ENCODE data around the gene TBC1D9. TPM values are rescaled to one million over a fixed set of nuclear protein-coding genes. Genes with fewer than 3 reads are reported as not detected.

TBC1D9 gene
- total RNA-seq, 1 donor: 31.5 TPM

DNA sequence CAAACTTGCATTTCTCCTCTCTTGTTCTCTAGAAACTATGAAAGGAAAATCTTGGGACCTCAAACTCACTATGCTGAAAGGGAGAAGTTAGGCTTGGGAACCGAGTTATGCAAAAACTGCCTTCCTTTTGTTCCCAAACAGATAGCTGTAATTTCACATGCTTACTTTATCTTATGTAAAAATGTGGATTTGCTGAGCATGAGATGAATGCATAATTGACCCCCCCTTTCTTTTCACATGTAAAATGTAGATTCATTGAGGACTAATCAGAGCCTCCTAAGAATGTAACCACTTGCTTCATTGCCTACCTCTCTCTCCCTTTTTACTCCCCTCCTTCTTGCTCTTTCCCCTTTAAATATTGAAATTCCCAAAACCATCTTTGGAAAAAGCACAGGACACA, 18.0 kb downstream of the TBC1D9 start:
- DNase-seq (ENCODE audit: low read depth): no peak
- TF ChIP-seq, protein P1, sequence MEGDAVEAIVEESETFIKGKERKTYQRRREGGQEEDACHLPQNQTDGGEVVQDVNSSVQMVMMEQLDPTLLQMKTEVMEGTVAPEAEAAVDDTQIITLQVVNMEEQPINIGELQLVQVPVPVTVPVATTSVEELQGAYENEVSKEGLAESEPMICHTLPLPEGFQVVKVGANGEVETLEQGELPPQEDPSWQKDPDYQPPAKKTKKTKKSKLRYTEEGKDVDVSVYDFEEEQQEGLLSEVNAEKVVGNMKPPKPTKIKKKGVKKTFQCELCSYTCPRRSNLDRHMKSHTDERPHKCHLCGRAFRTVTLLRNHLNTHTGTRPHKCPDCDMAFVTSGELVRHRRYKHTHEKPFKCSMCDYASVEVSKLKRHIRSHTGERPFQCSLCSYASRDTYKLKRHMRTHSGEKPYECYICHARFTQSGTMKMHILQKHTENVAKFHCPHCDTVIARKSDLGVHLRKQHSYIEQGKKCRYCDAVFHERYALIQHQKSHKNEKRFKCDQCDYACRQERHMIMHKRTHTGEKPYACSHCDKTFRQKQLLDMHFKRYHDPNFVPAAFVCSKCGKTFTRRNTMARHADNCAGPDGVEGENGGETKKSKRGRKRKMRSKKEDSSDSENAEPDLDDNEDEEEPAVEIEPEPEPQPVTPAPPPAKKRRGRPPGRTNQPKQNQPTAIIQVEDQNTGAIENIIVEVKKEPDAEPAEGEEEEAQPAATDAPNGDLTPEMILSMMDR (IDR thresholded peaks at IDR 0.05; ENCODE audit: insufficient read depth, low read depth, low read length): no peak

DNA sequence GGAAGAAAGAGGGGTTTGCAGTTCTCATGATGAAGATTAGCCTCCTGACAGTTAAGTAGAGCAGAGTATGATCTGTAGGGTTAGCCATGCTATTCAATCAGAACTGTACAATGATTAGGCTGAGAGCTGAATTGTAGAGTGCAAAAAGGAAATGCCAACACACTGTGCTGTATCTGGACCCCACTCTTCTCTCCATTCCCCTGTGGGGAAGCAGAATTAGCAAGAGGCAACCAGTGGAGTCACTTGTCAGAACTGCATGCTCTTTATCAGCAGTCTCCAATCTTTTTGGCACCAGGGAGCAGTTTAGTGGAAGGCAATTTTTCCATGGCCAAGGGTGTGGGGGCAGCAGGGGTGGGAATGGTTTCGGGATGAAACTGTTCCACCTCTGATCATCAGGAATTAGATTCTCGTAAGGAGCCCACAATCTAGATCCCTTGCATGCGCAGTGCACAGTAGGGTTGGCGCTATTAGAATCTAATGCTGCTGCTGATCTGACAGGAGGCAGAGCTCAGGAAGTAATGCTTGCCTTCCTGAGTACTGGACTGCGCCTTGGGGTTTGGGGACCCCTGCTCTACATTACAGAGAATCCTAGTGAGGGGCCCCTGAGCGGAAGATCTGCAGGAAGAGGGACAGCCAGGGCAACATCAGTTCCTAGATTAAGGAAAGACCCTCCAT, 19.4 kb downstream of the TBC1D9 start:
- DNase-seq (ENCODE audit: low read depth): no peak
- TF ChIP-seq, protein P1 (IDR thresholded peaks at IDR 0.05; ENCODE audit: insufficient read depth, low read depth, low read length): no peak

More for the DNA sequence above, 18.0 kb downstream of the TBC1D9 start:
- no peak overlapping the region for H3K4me3 ChIP-seq (ENCODE audit: low read depth, low read length)

DNA sequence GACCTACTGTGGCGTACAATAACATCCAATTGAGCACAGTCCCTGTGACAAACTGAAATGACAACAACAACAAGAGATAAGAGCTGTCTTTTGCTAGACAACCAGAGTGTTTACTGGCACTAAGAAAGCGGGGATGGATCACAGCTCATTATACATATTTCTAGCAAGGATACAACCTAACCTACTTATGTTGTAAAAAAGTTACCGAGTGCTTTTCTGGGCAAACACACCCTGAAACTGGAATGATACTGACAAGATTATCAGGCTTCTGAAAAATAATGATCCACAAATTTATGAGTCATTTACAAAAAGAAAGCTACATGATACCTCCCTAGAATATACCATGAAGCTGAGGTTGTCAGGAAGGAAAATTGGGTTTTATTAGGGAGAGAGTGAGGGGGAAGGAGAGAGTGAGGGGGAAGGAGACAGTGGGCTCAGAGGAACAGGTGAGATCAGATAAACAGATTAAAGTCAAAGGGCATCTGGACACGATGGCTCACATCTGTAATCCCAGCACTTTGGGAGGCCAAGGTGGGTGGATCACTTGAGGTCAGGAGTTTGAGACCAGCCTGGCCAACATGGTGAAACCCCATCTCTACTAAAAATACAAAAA, 20.3 kb downstream of the TBC1D9 start:
- TF ChIP-seq, protein P1 (IDR thresholded peaks at IDR 0.05; ENCODE audit: insufficient read depth, low read depth, low read length): no peak
- H3K4me3 ChIP-seq (ENCODE audit: low read depth, low read length): no peak overlapping the region
- no peak for DNase-seq (ENCODE audit: low read depth)

More for the DNA sequence above, 19.4 kb downstream of the TBC1D9 start:
- H3K4me3 ChIP-seq (ENCODE audit: low read depth, low read length): no peak overlapping the region

DNA sequence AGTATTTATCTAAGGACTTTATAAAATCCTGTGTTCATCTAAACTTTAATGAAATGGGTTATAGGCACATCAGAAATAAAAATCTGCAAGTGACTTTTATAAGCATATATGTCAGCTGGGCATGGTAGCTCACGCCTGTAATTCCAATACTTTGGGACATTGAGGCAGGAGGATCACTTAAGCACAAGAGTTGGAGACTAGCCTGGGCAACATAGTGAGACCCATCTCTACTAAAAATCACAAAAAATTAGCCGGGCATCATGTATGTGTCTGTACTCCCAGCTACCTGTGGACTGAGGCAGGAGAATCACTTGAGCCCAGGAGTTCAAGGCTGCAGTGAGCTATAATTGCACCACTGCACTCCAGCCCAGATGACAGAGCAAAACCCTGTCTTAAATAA, 20.9 kb downstream of the TBC1D9 start:
- TF ChIP-seq, protein P1 (IDR thresholded peaks at IDR 0.05; ENCODE audit: insufficient read depth, low read depth, low read length): no peak
- DNase-seq (ENCODE audit: low read depth): no peak
- no peak overlapping the region for H3K4me3 ChIP-seq (ENCODE audit: low read depth, low read length)

DNA sequence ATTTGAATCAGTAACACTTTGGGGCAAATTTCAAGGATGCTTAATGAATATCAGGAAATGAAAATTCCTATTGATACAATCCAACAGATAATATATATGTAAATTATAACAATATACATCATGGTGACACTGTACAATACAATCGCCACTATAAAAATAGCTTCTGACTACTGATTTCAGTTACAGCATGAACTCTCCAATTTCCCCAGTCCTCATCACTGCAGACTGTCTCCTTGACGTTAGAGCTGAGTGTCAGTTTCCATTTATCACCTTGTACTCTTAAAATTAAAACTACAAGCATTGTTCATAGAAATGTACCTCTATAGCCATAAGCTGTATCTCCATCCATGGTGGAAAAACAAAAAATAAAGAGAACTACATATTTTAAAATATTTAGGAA, 23.4 kb downstream of the TBC1D9 start:
- TF ChIP-seq, protein P1 (IDR thresholded peaks at IDR 0.05; ENCODE audit: insufficient read depth, low read depth, low read length): no peak
- DNase-seq (ENCODE audit: low read depth): no peak
- no peak overlapping the region for H3K4me3 ChIP-seq (ENCODE audit: low read depth, low read length)

DNA sequence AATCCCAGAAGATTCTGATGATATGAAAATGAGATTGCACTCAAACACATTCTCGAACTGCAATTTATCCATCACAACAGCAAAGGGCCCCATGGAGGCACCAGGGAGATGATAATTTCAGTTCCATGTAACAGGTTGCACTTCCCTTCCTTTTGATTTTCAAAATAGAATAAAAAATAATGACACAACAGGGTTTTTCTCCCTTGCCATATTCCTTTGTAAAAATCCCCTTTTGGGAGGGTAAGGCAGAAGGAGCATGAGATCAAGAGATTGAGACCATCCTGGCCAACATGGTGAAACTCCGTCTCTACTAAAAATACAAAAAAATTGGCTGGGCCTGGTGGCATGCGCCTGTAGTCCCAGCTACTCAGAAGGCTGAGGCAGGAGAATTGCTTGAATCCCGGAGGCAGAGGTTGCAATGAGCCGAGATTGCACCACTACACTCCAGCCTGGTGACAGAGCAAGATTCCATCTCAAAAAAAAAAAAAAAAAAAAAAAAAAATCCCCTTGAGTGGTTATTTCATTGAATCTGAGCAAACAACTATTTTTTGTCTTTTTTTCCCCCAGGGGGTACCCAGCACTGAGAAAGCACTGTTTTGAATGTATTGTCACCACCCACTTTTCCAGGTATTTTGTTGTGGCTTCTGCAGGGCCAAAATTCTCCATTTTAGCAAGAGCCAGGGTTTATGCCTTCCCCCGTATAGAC, 26.7 kb downstream of the TBC1D9 start:
- no peak for DNase-seq (ENCODE audit: low read depth)
- H3K4me3 ChIP-seq (ENCODE audit: low read depth, low read length): no peak overlapping the region
- TF ChIP-seq, protein P1 (IDR thresholded peaks at IDR 0.05; ENCODE audit: insufficient read depth, low read depth, low read length): no peak
